Ishikawa (cell line): ENCODE data around the gene KIRREL2.

Experiments
- CEBPB ChIP-seq: IDR thresholded peaks from 2 replicates; pipeline ENCODE4 v1.6.1; 2012
- CREB1 ChIP-seq: IDR thresholded peaks from 2 replicates; pipeline ENCODE4 v1.6.1; 2012; ENCODE audit warnings: low read depth
- EGR1 ChIP-seq: IDR thresholded peaks from 2 replicates; pipeline ENCODE4 v1.6.1; 2012
- EP300 ChIP-seq: IDR thresholded peaks from 2 replicates; pipeline ENCODE4 v1.6.1; 2012; ENCODE audit warnings: borderline replicate concordance
- FOXM1 ChIP-seq: IDR thresholded peaks from 2 replicates; pipeline ENCODE4 v1.6.1; 2012; ENCODE audit warnings: low read depth, borderline replicate concordance
- MAX ChIP-seq: IDR thresholded peaks from 2 replicates; pipeline ENCODE4 v1.6.1; 2012
- NFIC ChIP-seq: IDR thresholded peaks from 2 replicates; pipeline ENCODE4 v1.6.1; 2012
- RAD21 ChIP-seq: IDR thresholded peaks from 2 replicates; pipeline ENCODE4 v1.6.1; 2012; ENCODE audit warnings: low read depth
- TAF1 ChIP-seq: IDR thresholded peaks from 2 replicates; pipeline ENCODE4 v1.6.1; 2012; ENCODE audit warnings: low read depth, mild to moderate bottlenecking
- TCF12 ChIP-seq: IDR thresholded peaks from 2 replicates; pipeline ENCODE4 v1.6.1; 2012; ENCODE audit warnings: low read depth
- TEAD4 ChIP-seq: IDR thresholded peaks from 2 replicates; pipeline ENCODE4 v1.6.1; 2012
- YY1 ChIP-seq: IDR thresholded peaks from 2 replicates; pipeline ENCODE4 v1.6.1; 2012; ENCODE audit warnings: low read depth
- ZBTB7A ChIP-seq: IDR thresholded peaks from 2 replicates; pipeline ENCODE4 v1.6.1; 2012; ENCODE audit warnings: low read depth
- TF ChIP-seq, protein P1 (sequence below): IDR thresholded peaks from 2 replicates; pipeline ENCODE4 v1.6.1; 2012; ENCODE audit warnings: low read depth, mild to moderate bottlenecking
- TF ChIP-seq, protein P2 (sequence below): IDR thresholded peaks from 2 replicates; pipeline ENCODE4 v1.6.1; 2012

Gene KIRREL2

DNA sequence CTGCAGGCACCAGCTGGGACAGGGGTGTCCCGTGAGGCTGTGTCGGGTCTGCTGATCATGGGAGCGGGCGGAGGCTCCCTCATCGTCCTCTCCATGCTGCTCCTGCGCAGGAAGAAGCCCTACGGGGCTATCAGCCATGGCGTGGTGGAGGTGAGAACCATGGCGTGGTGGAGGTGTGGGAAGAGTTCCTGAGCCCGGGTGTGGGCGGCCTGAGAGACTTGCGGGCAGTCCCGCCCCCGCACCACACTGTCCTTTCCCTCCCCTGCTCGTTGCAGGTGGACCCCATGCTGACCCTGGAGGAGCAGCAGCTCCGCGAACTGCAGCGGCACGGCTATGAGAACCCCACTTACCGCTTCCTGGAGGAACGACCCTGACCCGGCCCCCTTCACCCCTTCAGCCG lies 22.4 kb downstream of the KIRREL2 start:
- TF ChIP-seq MAX: no peak
- no peak for TF ChIP-seq NFIC
- TF ChIP-seq FOXM1: no peak
- TF ChIP-seq ZBTB7A: no peak
- TF ChIP-seq TEAD4: no peak
- no peak for TF ChIP-seq CEBPB
- no peak for TF ChIP-seq RAD21
- TF ChIP-seq, protein P1, sequence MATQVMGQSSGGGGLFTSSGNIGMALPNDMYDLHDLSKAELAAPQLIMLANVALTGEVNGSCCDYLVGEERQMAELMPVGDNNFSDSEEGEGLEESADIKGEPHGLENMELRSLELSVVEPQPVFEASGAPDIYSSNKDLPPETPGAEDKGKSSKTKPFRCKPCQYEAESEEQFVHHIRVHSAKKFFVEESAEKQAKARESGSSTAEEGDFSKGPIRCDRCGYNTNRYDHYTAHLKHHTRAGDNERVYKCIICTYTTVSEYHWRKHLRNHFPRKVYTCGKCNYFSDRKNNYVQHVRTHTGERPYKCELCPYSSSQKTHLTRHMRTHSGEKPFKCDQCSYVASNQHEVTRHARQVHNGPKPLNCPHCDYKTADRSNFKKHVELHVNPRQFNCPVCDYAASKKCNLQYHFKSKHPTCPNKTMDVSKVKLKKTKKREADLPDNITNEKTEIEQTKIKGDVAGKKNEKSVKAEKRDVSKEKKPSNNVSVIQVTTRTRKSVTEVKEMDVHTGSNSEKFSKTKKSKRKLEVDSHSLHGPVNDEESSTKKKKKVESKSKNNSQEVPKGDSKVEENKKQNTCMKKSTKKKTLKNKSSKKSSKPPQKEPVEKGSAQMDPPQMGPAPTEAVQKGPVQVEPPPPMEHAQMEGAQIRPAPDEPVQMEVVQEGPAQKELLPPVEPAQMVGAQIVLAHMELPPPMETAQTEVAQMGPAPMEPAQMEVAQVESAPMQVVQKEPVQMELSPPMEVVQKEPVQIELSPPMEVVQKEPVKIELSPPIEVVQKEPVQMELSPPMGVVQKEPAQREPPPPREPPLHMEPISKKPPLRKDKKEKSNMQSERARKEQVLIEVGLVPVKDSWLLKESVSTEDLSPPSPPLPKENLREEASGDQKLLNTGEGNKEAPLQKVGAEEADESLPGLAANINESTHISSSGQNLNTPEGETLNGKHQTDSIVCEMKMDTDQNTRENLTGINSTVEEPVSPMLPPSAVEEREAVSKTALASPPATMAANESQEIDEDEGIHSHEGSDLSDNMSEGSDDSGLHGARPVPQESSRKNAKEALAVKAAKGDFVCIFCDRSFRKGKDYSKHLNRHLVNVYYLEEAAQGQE: no peak
- no peak for TF ChIP-seq EP300
- TF ChIP-seq TAF1: no peak
- TF ChIP-seq YY1: no peak
- no peak for TF ChIP-seq EGR1
- TF ChIP-seq, protein P2, sequence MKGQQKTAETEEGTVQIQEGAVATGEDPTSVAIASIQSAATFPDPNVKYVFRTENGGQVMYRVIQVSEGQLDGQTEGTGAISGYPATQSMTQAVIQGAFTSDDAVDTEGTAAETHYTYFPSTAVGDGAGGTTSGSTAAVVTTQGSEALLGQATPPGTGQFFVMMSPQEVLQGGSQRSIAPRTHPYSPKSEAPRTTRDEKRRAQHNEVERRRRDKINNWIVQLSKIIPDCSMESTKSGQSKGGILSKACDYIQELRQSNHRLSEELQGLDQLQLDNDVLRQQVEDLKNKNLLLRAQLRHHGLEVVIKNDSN: no peak
- no peak for TF ChIP-seq CREB1

DNA sequence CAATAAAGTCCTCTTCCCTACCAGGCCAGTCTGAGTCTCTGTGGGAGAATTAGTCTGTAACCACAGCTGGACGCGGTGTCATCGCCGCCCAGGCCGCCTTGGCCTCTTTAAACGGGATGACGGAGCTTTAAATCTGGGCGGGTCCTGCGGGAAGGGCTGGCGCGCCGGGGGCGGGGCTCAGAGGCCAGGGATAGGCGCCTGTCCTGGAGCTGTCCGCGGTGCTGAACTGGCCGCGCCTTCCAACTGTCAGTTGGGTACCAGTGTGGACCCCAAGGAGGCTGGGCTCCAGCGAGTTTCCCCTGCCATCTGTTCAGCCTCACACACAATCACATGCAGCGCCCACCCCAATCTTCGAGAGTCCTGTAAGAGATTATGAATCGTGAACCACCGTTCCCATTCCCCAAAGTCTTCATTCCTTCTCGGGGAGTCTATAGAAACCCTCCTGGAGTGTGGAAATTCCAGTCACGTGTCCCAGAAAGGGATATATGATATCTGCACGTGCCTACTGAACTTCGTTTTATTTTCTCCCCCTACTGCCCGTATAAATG lies 23.1 kb downstream of the KIRREL2 start:
- TF ChIP-seq TAF1: no peak
- no peak for TF ChIP-seq CREB1
- TF ChIP-seq YY1: no peak
- TF ChIP-seq ZBTB7A: no peak
- no peak for TF ChIP-seq EP300
- TF ChIP-seq TEAD4: peak; percentile 41; the same call in 1 of the 2 replicates
- TF ChIP-seq, protein P2: peak; percentile 89
- TF ChIP-seq, protein P1: peak; percentile 100
- peak; percentile 48 for TF ChIP-seq NFIC
- no peak for TF ChIP-seq FOXM1
- TF ChIP-seq TCF12: peak; percentile 35; the same call in 1 of the 2 replicates
- TF ChIP-seq EGR1: no peak
- peak; percentile 25; the same call in 1 of the 2 replicates for TF ChIP-seq RAD21
- no peak for TF ChIP-seq CEBPB
- TF ChIP-seq MAX: peak; percentile 88

DNA sequence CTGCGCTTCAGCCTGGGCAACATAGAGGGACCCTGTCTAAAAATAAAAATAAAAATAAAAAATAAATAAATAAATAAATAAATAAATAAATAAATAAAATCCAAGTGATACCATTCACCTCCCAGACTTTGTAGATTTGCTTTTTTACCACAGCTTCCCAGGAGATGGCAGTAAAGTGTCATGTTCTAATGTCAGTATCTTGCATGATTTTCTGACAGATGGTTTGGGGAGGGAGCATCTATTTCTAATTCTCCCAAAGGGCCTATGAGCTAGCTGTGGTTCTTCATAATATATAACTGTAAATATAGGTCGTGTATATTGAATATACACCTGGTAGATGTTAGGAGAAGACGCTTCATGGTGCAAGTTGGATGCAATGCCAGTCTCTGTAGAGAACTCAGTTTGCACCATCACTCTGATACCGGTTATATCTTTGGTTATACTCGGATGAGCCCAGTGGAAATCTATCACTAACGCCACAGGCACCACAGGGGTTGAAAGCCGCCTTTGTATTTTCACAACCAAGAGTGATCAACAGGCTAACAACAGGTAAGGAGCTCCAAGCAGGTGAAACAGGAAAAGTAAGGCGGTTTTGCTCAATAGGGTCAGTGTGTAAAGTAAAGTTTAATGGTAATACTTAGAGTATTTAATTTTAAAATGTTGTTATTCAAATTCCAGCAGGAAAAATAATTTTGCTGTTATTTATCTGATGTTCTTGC lies 25.6 kb downstream of the KIRREL2 start:
- no peak for TF ChIP-seq MAX
- no peak for TF ChIP-seq EP300
- no peak for TF ChIP-seq CEBPB
- TF ChIP-seq RAD21: peak; percentile 77

- TF ChIP-seq FOXM1 (no peak), TCF12 (no peak), ZBTB7A (no peak), NFIC (no peak), TAF1 (no peak), EP300 (no peak), YY1 (no peak)
Observed at GRCh38 chr19:35883882-35884281, 27.2 kb downstream of the KIRREL2 start.

- TF ChIP-seq EP300 (no peak), TCF12 (no peak), CEBPB (no peak), YY1 (no peak), NFIC (no peak), TEAD4 (no peak)
- TF ChIP-seq, protein P1: no peak
Observed at GRCh38 chr19:35885225-35885738, 28.6 kb downstream of the KIRREL2 start.
